MM.1S (cell line): Measurements from ENCODE around the gene MT1B.

Source experiments
- DNase-seq: peaks from one replicate; pipeline ENCODE4 v3.0.0-alpha.2; 2015
- H2AFZ ChIP-seq: fragments of 300-600 bp; sonication (generic); 2 replicates; pipeline ENCODE4 v1.6.0; 2016; ENCODE audit warnings: antibody characterized with exemption, low read length
- H3F3A ChIP-seq: fragments of 300-600 bp; sonication (generic); 2 replicates; pipeline ENCODE4 v1.6.1; 2016; ENCODE audit warnings: mild to moderate bottlenecking, antibody characterized with exemption, low read length, moderate library complexity, mixed read lengths; ENCODE audit not compliant: insufficient read depth
- H3K27ac ChIP-seq: fragments of 300-600 bp; sonication (generic); 2 replicates; pipeline ENCODE4 v1.5.1; 2016; ENCODE audit warnings: mild to moderate bottlenecking, low read length
- H3K27me3 ChIP-seq: fragments of 300-600 bp; sonication (generic); replicated peaks from 2 replicates; pipeline ENCODE4 v1.6.0; 2016; ENCODE audit warnings: low read length; ENCODE audit not compliant: insufficient read depth
- H3K36me3 ChIP-seq: fragments of 300-600 bp; sonication (generic); replicated peaks from 2 replicates; pipeline ENCODE4 v1.6.1; 2016; ENCODE audit warnings: mild to moderate bottlenecking, low read length, mixed read lengths; ENCODE audit not compliant: insufficient read depth
- H3K4me1 ChIP-seq: fragments of 300-600 bp; sonication (generic); 2 replicates; pipeline ENCODE4 v1.6.1; 2016; ENCODE audit warnings: low read length, mixed read lengths
- H3K4me2 ChIP-seq: fragments of 300-600 bp; sonication (generic); 2 replicates; pipeline ENCODE4 v1.6.0; 2016; ENCODE audit warnings: low read depth, low read length
- H3K4me3 ChIP-seq: fragments of 300-600 bp; sonication (generic); 2 replicates; pipeline ENCODE4 v1.5.1; 2016; ENCODE audit warnings: low read length, mixed read lengths
- H3K79me2 ChIP-seq: fragments of 300-600 bp; sonication (generic); 2 replicates; pipeline ENCODE4 v1.6.1; 2016; ENCODE audit warnings: mixed run types, low read length, mixed read lengths
- H3K9ac ChIP-seq: fragments of 300-600 bp; sonication (generic); 2 replicates; pipeline ENCODE4 v1.6.1; 2016; ENCODE audit warnings: low read length, mixed read lengths
- H3K9me2 ChIP-seq: fragments of 300-600 bp; sonication (generic); replicated peaks from 2 replicates; pipeline ENCODE4 v1.6.1; 2016; ENCODE audit warnings: mild to moderate bottlenecking, low read length, mixed read lengths; ENCODE audit not compliant: insufficient read depth
- H3K9me3 ChIP-seq: fragments of 300-600 bp; sonication (generic); replicated peaks from 2 replicates; pipeline ENCODE4 v1.6.1; 2016; ENCODE audit warnings: mild to moderate bottlenecking, low read length, mixed read lengths; ENCODE audit not compliant: insufficient read depth
- H4K20me1 ChIP-seq: fragments of 300-600 bp; sonication (generic); 2 replicates; pipeline ENCODE4 v1.6.1; 2016; ENCODE audit warnings: mild to moderate bottlenecking, low read length, moderate library complexity, mixed read lengths; ENCODE audit not compliant: insufficient read depth
- EZH2 ChIP-seq: fragments of 300-600 bp; sonication (generic); optimal IDR thresholded peaks from 2 replicates; pipeline ENCODE3; 2017; ENCODE audit warnings: low read depth, mild to moderate bottlenecking, antibody characterized with exemption, low read length, mixed read lengths
- EZH2phosphoT487 ChIP-seq: fragments of 300-600 bp; sonication (generic); IDR thresholded peaks from 2 replicates; pipeline ENCODE4 v1.6.1; 2018; ENCODE audit warnings: antibody characterized with exemption, low read length
- TF ChIP-seq, protein P1 (sequence below): fragments of 300-600 bp; sonication (generic); IDR thresholded peaks from 2 replicates; pipeline ENCODE4 v1.5.1; 2016; ENCODE audit warnings: antibody characterized with exemption, low read length, mixed read lengths

The MT1B gene

DNA sequence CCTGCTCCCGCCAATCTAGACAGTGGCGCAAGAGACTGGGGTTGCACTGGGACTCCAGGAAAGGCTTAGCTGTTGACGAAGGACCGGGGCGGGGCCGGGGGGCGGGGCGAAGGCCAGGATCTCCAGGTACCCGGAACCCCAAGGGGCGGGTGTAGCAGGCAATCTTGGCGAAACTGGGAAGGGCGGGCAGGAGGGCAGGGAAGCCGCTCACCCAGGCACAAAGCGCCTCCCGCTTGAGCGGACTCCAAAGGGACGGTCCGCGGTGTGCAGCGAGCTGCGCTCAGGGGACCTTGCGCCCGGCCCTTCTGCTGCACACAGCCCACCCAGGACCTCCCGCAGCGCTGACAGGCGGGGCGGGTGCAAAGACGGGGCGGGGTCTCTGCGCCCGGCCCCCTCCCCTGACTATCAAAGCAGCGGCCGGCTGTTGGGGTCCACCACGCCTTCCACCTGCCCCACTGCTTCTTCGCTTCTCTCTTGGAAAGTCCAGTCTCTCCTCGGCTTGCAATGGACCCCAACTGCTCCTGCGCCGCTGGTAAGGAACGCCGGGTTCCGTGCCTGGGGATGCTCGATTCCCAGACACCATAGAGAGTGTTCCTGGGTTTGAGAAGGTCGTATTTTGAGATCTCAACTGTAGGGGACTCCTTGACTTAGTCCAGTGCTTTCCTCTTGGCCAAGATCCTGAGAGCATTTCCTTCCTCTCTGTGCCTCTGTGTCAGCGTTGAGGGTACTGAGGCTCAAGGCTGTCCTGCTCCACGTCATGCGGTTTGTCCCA is 6.1 kb downstream of the MT1B start, which contains the start of gene MT1F:
Gene MT1F, plus strand, starts transcription at position 405 of the 772 bp plus-strand sequence. Its CDS starts 100 bp downstream, at position 505.
- DNase-seq = peak; percentile 36
- Histone ChIP-seq H3K27me3 (peaks cover 69% of the 10 kb centered on the region), H3K9ac (no peak within 1 kb of the TSS; the same call in 1 of the 2 replicates)

DNA sequence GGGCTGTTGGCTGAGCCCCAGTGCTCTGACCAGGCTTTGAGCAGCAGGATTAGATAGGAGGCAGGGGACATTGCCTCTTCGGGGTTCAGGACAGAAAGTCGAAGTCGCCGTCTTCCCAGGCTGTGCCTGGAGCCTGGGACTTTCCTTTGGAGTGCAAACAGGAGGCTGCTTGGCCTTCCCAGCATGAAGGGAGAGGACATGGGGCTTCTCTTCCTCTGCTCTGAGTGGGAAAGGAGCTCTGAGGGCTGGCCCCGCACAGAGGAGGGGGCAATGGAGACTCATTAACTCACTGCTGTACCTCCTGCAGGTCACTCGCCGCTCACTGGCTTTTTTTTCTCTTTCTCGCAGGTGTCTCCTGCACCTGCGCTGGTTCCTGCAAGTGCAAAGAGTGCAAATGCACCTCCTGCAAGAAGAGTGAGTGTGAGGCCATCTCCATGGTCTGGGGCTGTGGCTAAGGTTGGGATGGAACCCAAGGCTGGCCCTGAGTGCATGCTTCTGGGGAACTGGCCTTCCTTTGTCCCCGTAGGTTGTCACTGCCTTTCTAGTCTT is 6.7 kb downstream of the MT1B start:
- Histone ChIP-seq H3K9ac (no peak overlapping the region), H3K27me3 (peaks cover 69% of the 10 kb centered on the region), H3K4me3 (peak overlapping the region; percentile 72), H3K9me3 (no peaks in the 10 kb centered on the region), H3K9me2 (no peaks in the 10 kb centered on the region), H3K79me2 (no peaks in the 10 kb centered on the region), H3K27ac (no peak overlapping the region), H2AFZ (peak overlapping the region; percentile 82), H3K4me2 (peak overlapping the region; percentile 71), H3F3A (no peaks in the 10 kb centered on the region), H3K4me1 (no peaks in the 10 kb centered on the region), H4K20me1 (no peaks in the 10 kb centered on the region), H3K36me3 (no peaks in the 10 kb centered on the region)
- TF ChIP-seq, protein P1, sequence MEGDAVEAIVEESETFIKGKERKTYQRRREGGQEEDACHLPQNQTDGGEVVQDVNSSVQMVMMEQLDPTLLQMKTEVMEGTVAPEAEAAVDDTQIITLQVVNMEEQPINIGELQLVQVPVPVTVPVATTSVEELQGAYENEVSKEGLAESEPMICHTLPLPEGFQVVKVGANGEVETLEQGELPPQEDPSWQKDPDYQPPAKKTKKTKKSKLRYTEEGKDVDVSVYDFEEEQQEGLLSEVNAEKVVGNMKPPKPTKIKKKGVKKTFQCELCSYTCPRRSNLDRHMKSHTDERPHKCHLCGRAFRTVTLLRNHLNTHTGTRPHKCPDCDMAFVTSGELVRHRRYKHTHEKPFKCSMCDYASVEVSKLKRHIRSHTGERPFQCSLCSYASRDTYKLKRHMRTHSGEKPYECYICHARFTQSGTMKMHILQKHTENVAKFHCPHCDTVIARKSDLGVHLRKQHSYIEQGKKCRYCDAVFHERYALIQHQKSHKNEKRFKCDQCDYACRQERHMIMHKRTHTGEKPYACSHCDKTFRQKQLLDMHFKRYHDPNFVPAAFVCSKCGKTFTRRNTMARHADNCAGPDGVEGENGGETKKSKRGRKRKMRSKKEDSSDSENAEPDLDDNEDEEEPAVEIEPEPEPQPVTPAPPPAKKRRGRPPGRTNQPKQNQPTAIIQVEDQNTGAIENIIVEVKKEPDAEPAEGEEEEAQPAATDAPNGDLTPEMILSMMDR = no peak
- no peak for TF ChIP-seq EZH2phosphoT487
- TF ChIP-seq EZH2 = no peak
- DNase-seq = no peak

More for the DNA sequence above, 6.1 kb downstream of the MT1B start, which contains the start of gene MT1F:
- no peaks in the 10 kb centered on the region for H3F3A ChIP-seq
- H3K27ac ChIP-seq = no peak within 1 kb of the TSS
- H3K4me2 ChIP-seq = peak within 1 kb of the TSS; percentile 71
- no peaks in the 10 kb centered on the region for H3K9me3 ChIP-seq
- no peaks in the 10 kb centered on the region for H3K79me2 ChIP-seq
- no peaks in the 10 kb centered on the region for H3K36me3 ChIP-seq
- H3K4me3 ChIP-seq = peak within 1 kb of the TSS; percentile 72
- no peaks in the 10 kb centered on the region for H3K9me2 ChIP-seq
- TF ChIP-seq, protein P1 = no peak
- TF ChIP-seq EZH2 (no peak), EZH2phosphoT487 (no peak)
- H4K20me1 ChIP-seq = no peaks in the 10 kb centered on the region
- H2AFZ ChIP-seq = peak within 1 kb of the TSS; percentile 82
- no peaks in the 10 kb centered on the region for H3K4me1 ChIP-seq

DNA sequence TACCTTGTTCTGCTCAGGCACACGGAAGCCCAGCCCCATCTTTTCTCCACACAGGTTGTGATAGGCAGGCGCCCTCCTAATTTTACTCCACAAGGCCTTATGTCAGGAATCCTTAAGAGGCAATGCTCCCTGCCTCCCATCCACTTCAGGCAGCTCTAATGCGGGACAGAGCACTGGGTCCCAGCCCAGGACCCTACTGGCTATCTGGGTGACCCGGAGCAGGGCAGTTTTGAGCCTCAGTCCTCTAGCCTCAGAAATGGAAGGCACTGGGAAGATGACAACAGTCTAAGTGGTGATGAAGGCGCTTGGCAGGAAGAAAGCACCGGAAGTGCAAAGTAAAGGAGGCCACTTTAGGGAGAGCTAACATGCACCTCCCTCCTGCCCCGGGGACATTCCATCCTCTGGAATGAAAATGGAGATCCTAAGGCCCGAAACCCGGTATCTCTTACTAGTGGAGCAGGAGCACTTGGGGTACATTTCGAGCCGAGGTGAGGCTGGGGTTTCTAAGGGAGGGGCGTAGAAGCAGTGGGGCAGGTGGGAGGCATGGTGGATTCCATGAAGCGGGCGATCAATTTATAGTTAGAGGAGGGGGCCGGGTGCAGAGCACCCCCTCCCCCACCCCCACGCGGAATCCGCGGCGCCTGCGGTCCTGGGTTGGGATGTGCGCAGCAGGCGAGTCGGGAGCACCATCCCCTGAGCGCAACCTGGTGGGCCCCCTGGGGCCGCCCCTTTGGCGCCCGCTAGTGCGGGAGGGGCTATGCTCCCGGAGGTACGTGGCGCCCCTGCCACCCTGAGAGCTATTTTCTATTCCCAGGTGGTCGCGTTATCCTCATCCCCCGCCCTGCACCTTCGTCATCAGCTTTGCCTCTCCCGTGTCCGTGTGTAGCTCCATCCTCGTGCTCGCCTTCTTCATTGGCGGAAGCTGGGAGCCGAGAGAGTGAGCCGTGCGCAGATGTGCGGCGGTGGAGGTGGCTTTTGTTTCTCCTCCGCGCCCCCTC is 11.0 kb downstream of the MT1B start:
- Histone ChIP-seq H3K9ac (no peak overlapping the region), H3K9me3 (no peaks in the 10 kb centered on the region), H3K4me3 (no peak overlapping the region), H3K9me2 (no peaks in the 10 kb centered on the region), H3K27me3 (peaks cover 97% of the 10 kb centered on the region), H3K4me2 (no peak overlapping the region), H2AFZ (no peak overlapping the region), H3K36me3 (no peaks in the 10 kb centered on the region), H3K4me1 (no peaks in the 10 kb centered on the region), H4K20me1 (no peaks in the 10 kb centered on the region), H3K27ac (no peak overlapping the region), H3K79me2 (no peaks in the 10 kb centered on the region), H3F3A (no peaks in the 10 kb centered on the region)
- DNase-seq = no peak
- TF ChIP-seq EZH2 (no peak), EZH2phosphoT487 (no peak)
- TF ChIP-seq, protein P1 = no peak
